ENCODE measurements around the gene TNP2. TPM values are rescaled to one million over a fixed set of nuclear protein-coding genes. Genes with fewer than 3 reads are reported as not detected.

The TNP2 gene
- total RNA-seq, 1 donor from 2014 or later = not detected

GRCh38 chr16:11276896-11277593 is 7.9 kb upstream of the TNP2 start:
- H3K36me3 ChIP-seq = no peaks in the 10 kb centered on the region
- no peak overlapping the region for H3K27ac ChIP-seq (replicated peaks)
- H3K27me3 ChIP-seq (ENCODE audit: low read depth) = peaks cover 7% of the 10 kb centered on the region
- H3K4me3 ChIP-seq = no peak overlapping the region
- H3K9me3 ChIP-seq (replicated peaks) = no peaks in the 10 kb centered on the region
- H3K4me1 ChIP-seq = no peaks in the 10 kb centered on the region
- no peak for DNase-seq
- intact Hi-C loops (cut with micrococcal nuclease) = no loop called here
- no peak for TF ChIP-seq CTCF (IDR thresholded peaks at IDR 0.05; ENCODE audit: borderline replicate concordance)

GRCh38 chr16:11276143-11276895 is 7.2 kb upstream of the TNP2 start, which contains the start of gene PRM2:
PRM2 (minus strand) TSS chr16:11276480; CDS start chr16:11276370, 110 bp downstream.
- peaks cover 7% of the 10 kb centered on the region for H3K27me3 ChIP-seq (ENCODE audit: low read depth)
- TF ChIP-seq CTCF (IDR thresholded peaks at IDR 0.05; ENCODE audit: borderline replicate concordance) = no peak
- H3K9me3 ChIP-seq (replicated peaks) = no peaks in the 10 kb centered on the region
- intact Hi-C loops (cut with micrococcal nuclease) = no loop called here
- no peak within 1 kb of the TSS for H3K4me3 ChIP-seq
- no peaks in the 10 kb centered on the region for H3K36me3 ChIP-seq
- no peak within 1 kb of the TSS for H3K27ac ChIP-seq (replicated peaks)
- no peak for DNase-seq
- no peaks in the 10 kb centered on the region for H3K4me1 ChIP-seq

GRCh38 chr16:11274964-11275363 is 5.8 kb upstream of the TNP2 start:
- intact Hi-C loops (cut with micrococcal nuclease) = no loop called here
- Histone ChIP-seq H3K27me3 (ENCODE audit: low read depth) (peaks cover 7% of the 10 kb centered on the region), H3K36me3 (no peaks in the 10 kb centered on the region), H3K27ac (replicated peaks) (no peak overlapping the region), H3K4me1 (no peaks in the 10 kb centered on the region), H3K9me3 (replicated peaks) (no peaks in the 10 kb centered on the region), H3K4me3 (no peak overlapping the region)
- no peak for DNase-seq
- no peak for TF ChIP-seq CTCF (IDR thresholded peaks at IDR 0.05; ENCODE audit: borderline replicate concordance)

GRCh38 chr16:11273721-11274324 is 4.7 kb upstream of the TNP2 start:
- H3K4me3 ChIP-seq = no peak overlapping the region
- H3K9me3 ChIP-seq (replicated peaks) = no peaks in the 10 kb centered on the region
- H3K27ac ChIP-seq (replicated peaks) = no peak overlapping the region
- no peaks in the 10 kb centered on the region for H3K36me3 ChIP-seq
- DNase-seq = no peak
- no peaks in the 10 kb centered on the region for H3K4me1 ChIP-seq
- no peak for TF ChIP-seq CTCF (IDR thresholded peaks at IDR 0.05; ENCODE audit: borderline replicate concordance)
- intact Hi-C loops (cut with micrococcal nuclease) = no loop called here
- peaks cover 7% of the 10 kb centered on the region for H3K27me3 ChIP-seq (ENCODE audit: low read depth)

GRCh38 chr16:11272921-11273720 is 4.0 kb upstream of the TNP2 start, which contains the start of gene PRM3:
PRM3 (minus strand) TSS chr16:11273629; CDS start chr16:11273595, 34 bp downstream.
- intact Hi-C loops (cut with micrococcal nuclease) = no loop called here
- no peaks in the 10 kb centered on the region for H3K4me1 ChIP-seq
- no peaks in the 10 kb centered on the region for H3K9me3 ChIP-seq (replicated peaks)
- H3K27me3 ChIP-seq (ENCODE audit: low read depth) = peaks cover 7% of the 10 kb centered on the region
- no peaks in the 10 kb centered on the region for H3K36me3 ChIP-seq
- DNase-seq = no peak
- TF ChIP-seq CTCF (IDR thresholded peaks at IDR 0.05; ENCODE audit: borderline replicate concordance) = no peak
- no peak within 1 kb of the TSS for H3K4me3 ChIP-seq
- no peak within 1 kb of the TSS for H3K27ac ChIP-seq (replicated peaks)
